ENCODE data around the gene GPR137C.

GRCh38 chr14:52546318-52546670 lies 6.3 kb upstream of the GPR137C start:
- TF ChIP-seq CTCF (IDR thresholded peaks at IDR 0.05) (no peak), POLR2A (IDR thresholded peaks at IDR 0.05) (no peak)
